ENCODE results near the gene RMRP.

DNA sequence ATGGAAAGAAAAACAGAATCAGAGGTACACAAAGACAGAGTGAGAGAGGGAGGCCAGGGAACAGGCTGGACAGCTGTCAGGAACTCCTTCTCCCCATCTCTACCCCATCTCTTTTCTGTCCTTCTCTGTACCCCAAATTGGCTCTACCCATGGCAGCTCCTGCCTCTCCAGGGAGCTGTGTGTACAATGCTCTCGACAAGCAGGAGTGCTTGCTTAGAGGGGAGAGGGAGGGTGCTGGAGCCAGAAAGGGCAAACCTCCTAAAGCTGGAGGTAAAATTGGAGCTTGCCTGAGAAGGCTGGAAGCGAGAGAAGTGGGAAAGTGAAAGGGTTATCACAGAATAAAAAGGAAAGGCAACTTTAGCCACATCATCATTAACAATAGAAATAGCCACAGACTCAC lies 25.5 kb upstream of the RMRP start:
- TF ChIP-seq GATA3 (IDR thresholded peaks at IDR 0.05; ENCODE audit: low read depth, low read length), result no peak
- no peak for TF ChIP-seq GATA2 (IDR thresholded peaks at IDR 0.05; ENCODE audit: low read depth, low read length)
